Measurements from ENCODE around the gene NFIX. TPM values are rescaled to one million over a fixed set of nuclear protein-coding genes. Genes with fewer than 3 reads are reported as not detected.
A peak's percentile ranks its signal among the peaks of the same experiment; 100 is the strongest.

The NFIX gene
- total RNA-seq, 6 experiments from 2014 or later, result 20.3 to 40.0 (median 26.7) TPM

GRCh38 chr19:13029301-13029880, 34.1 kb downstream of the NFIX start:
- 68% methylated on average over 8 of the region's 9 CpGs for WGBS (ENCODE audit: insufficient coverage, low coverage, low lambda C conversion rate, missing lambda C conversion rate)
- Histone ChIP-seq H3K4me3 (no peak overlapping the region), H3K27me3 (no peaks in the 10 kb centered on the region), H3K9me3 (no peaks in the 10 kb centered on the region), H3K27ac (no peak overlapping the region), H3K36me3 (no peaks in the 10 kb centered on the region), H3K4me1 (peaks cover 0 to 46% (median 23%) of the 10 kb centered on the region in 4 donors)
- no peak for DNase-seq
- intact Hi-C loops (cut with DNase I), result no loop called here
- TF ChIP-seq CTCF (IDR thresholded peaks at IDR 0.05) (no peak), POLR2A (IDR thresholded peaks at IDR 0.05) (no peak)
- ATAC-seq, result no peak

- WGBS (ENCODE audit: insufficient coverage, low coverage, low lambda C conversion rate, missing lambda C conversion rate), result 60% methylated on average over 3 of the region's 10 CpGs
- no peak overlapping the region for H3K27ac ChIP-seq
- DNase-seq (no peak), ATAC-seq (no peak)
- H3K36me3 ChIP-seq, result no peaks in the 10 kb centered on the region
- peaks cover 0 to 45% (median 22%) of the 10 kb centered on the region in 4 donors for H3K4me1 ChIP-seq
- TF ChIP-seq CTCF (IDR thresholded peaks at IDR 0.05) (peak; percentile 24 to 37 (median 32)), POLR2A (IDR thresholded peaks at IDR 0.05) (no peak)
- no peak overlapping the region for H3K4me3 ChIP-seq
- intact Hi-C loops (cut with DNase I), result loop anchor here in 1 of 2 donors (10.0 kb wide), 1 partner anchor 65 kb away; no protein-coding TSS in a partner anchor
- H3K9me3 ChIP-seq, result no peaks in the 10 kb centered on the region
- no peaks in the 10 kb centered on the region for H3K27me3 ChIP-seq
These were observed 34.6 kb downstream of the NFIX start for GRCh38 chr19:13029893-13030292.

GRCh38 chr19:13031917-13032623, 36.8 kb downstream of the NFIX start:
- no peaks in the 10 kb centered on the region for H3K27me3 ChIP-seq
- H3K36me3 ChIP-seq, result no peaks in the 10 kb centered on the region
- intact Hi-C loops (cut with DNase I), result loop anchor here in 1 of 2 donors (10.0 kb wide), 1 partner anchor 63 kb away; no protein-coding TSS in a partner anchor
- peaks cover 0 to 37% (median 17%) of the 10 kb centered on the region in 4 donors for H3K4me1 ChIP-seq
- TF ChIP-seq POLR2A (IDR thresholded peaks at IDR 0.05) (no peak), CTCF (IDR thresholded peaks at IDR 0.05) (no peak)
- ATAC-seq (peak in 3 of 4 donors; percentile 11 to 29 (median 15)), DNase-seq (peak in 1 of 3 donors; percentile 10)
- no peaks in the 10 kb centered on the region for H3K9me3 ChIP-seq
- WGBS (ENCODE audit: insufficient coverage, low coverage, low lambda C conversion rate, missing lambda C conversion rate), result 53% methylated on average over 11 of the region's 12 CpGs
- no peak overlapping the region for H3K27ac ChIP-seq
- H3K4me3 ChIP-seq, result no peak overlapping the region

- Histone ChIP-seq H3K4me3 (no peak overlapping the region), H3K36me3 (no peaks in the 10 kb centered on the region), H3K27ac (no peak overlapping the region), H3K27me3 (no peaks in the 10 kb centered on the region), H3K9me3 (no peaks in the 10 kb centered on the region), H3K4me1 (peaks cover 0 to 37% (median 17%) of the 10 kb centered on the region in 4 donors)
- intact Hi-C loops (cut with DNase I), result loop anchor here in 1 of 2 donors (10.0 kb wide), 1 partner anchor 62 kb away; no protein-coding TSS in a partner anchor
- ATAC-seq (no peak), DNase-seq (peak in 1 of 3 donors; percentile 14)
- WGBS (ENCODE audit: insufficient coverage, low coverage, low lambda C conversion rate, missing lambda C conversion rate), result 92% methylated on average over 3 of the region's 13 CpGs
- TF ChIP-seq POLR2A (IDR thresholded peaks at IDR 0.05) (no peak), CTCF (IDR thresholded peaks at IDR 0.05) (no peak)
These were observed 37.6 kb downstream of the NFIX start for GRCh38 chr19:13032837-13033236.
